ENCODE data around the gene SIRT5.
A peak's percentile ranks its signal among the peaks of the same experiment; 100 is the strongest.

GRCh38 chr6:13574149-13574570 lies 241 bp upstream of the SIRT5 start:
- no peak for TF ChIP-seq CTCF (IDR thresholded peaks at IDR 0.05)
- no peak for TF ChIP-seq POLR2A (IDR thresholded peaks at IDR 0.05)
- TF ChIP-seq POLR2AphosphoS5 (IDR thresholded peaks at IDR 0.05): peak in 2 of 3 donors; percentile 25 to 62
